SK-N-SH (cell line): ENCODE results near the gene VEZF1.

ENCODE experiments used
- CTCF ChIP-seq: fragments of 200-600 bp; sonication (generic); IDR thresholded peaks from 2 replicates; pipeline ENCODE4 v1.6.1; 2017; ENCODE audit warnings: antibody characterized with exemption, mild to moderate bottlenecking, moderate library complexity
- EP300 ChIP-seq, 2 experiments: IDR thresholded peaks; 2 replicates each; pipeline versions ENCODE4 v1.4.0 to v1.6.1; 2012; ENCODE audit warnings: borderline replicate concordance in 1 of 2, low read depth in 1 of 2, low read length in 1 of 2
- FOXM1 ChIP-seq: IDR thresholded peaks from 2 replicates; pipeline ENCODE4 v1.4.0; 2012; ENCODE audit warnings: low read depth, mild to moderate bottlenecking
- GABPA ChIP-seq: IDR thresholded peaks from 2 replicates; pipeline ENCODE4 v1.4.0; 2012; ENCODE audit warnings: low read depth, mild to moderate bottlenecking
- POLR2AphosphoS5 ChIP-seq: IDR thresholded peaks from 2 replicates; pipeline ENCODE4 v1.6.1; 2012; ENCODE audit warnings: low read depth, low read length
- REST ChIP-seq: IDR thresholded peaks from 2 replicates; pipeline ENCODE4 v1.6.1; 2012; ENCODE audit warnings: mild to moderate bottlenecking, low read depth, low read length, moderate library complexity
- TAF1 ChIP-seq: IDR thresholded peaks from 2 replicates; pipeline ENCODE4 v1.6.1; 2012; ENCODE audit warnings: low read depth, mild to moderate bottlenecking, low read length, moderate library complexity, borderline replicate concordance
- TCF12 ChIP-seq: IDR thresholded peaks from 2 replicates; pipeline ENCODE4 v1.4.0; 2012
- TEAD4 ChIP-seq: IDR thresholded peaks from 2 replicates; pipeline ENCODE4 v1.4.0; 2012; ENCODE audit warnings: mild to moderate bottlenecking, borderline replicate concordance; ENCODE audit not compliant: insufficient read depth

- TF ChIP-seq TAF1 (no peak), FOXM1 (no peak), CTCF (no peak), REST (no peak), GABPA (no peak), EP300 (IDR thresholded peaks at IDR 0.05; ENCODE audit: borderline replicate concordance in 1 of 2, low read depth in 1 of 2, low read length in 1 of 2) (no peak), POLR2AphosphoS5 (no peak), TEAD4 (no peak), TCF12 (no peak)
These were observed 31.5 kb upstream of the VEZF1 start for GRCh38 chr17:58019521-58019920.
